Stimulated activated CD4-positive, alpha-beta T cell treated with anti-CD3 and anti-CD28 coated beads, Interleukin-2, amount 100 ng/mL, for 24 hours (primary cell): ENCODE measurements around the gene GABRB1.

Source experiments
- DNase-seq, 2 donors: peaks; one replicate each; pipeline ENCODE4 v3.0.0-alpha.2; 2020

Gene GABRB1

DNA sequence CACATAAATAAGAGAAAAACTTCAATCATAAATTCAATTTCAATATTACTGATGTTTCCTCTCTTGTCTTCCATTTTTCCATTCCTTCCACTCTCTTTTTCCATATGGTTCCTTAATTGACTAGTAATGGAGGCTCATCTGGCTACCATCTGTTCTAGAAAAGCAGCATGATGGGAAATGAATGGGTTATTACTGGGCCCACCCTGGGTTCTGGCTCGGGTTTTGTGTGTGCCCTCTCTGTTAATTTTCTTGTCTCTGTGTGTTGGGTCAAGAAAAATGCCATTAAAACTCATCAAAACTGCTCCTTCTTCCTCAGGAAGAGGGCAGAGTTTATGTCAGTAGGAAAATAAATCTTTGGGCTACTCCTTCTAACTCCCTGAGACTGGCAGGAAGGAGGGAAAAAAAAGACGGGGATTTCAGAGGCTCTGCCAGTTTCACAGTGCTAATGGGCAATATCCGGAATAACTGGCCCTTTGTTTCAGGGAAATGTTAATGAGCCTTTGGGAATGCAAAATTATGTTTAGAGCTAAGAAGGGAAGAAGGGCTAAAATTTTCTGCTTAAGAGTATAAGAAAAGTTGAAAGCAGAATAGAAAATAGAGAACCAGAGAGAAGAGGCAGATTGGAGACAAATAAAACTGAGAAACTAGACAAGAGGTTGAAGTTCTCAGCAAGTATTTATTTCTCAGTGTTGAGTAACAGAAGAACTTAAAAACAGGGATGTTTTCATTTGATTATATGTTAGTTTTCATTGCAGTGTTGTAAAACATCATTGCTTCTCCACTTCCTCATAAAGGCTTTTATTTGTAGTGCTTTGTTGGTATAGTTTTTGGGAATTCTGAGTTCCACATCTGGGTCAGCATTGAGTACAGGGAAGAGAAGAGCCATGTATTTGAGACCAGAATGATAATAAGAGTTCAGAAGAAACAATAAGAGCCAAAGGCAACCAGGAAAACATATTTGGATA, 19.7 kb downstream of the GABRB1 start:
- no peak for DNase-seq

DNA sequence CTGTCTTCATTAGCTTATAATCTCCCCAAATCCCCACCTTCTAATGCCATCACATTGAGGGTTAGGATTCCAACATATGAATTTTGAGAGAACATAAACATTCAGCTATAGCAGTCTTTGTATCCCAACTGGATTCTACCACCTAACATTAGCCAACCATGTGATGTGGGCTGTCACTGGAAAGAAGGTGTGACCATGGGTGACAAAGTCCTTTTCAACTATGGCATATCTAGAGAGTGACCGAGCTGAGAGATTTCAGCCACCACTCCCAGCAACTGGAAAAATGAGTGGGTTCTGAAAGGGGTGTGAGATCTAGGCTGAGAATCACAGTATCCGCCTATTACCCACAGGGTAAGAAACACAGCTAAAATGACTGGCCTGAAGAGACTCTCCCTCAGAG, 22.1 kb downstream of the GABRB1 start:
- DNase-seq: no peak

DNA sequence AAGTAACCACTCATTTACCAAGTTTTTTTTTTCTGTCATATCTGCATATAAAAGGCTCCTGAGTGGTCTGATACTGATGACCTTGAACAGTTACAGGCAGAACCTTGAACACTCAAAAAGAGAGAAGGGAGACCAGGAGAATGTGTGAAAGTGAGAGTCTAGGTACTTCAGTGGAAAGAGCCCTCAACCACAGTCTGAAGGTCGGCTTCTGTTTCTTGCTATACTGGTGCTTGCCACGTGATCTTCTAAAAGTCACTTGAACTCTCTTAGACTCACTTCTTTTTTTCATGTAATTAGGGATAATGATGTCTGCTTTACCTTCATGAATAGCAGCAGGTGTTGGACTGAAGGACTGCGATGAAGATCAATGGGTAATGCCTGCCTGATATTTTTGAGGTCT, 22.8 kb downstream of the GABRB1 start:
- no peak for DNase-seq

DNA sequence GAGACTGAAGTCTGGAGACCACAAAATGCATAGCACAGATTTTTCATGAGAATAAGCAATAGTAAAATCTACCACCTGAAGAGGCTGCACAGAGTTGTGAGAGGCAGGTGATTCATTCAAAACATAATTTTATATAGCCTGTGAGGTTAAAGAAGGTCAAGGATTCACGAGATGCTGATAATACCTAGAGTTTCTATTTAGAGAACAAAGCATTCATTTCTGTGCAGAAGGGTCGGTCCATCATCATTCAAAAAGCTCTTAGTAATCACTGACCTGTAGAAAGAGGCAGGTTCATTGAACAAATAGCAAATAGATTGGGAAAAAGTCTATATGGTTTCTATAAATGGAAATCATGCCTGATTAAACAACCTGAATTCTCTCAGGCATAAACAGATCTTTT, 26.6 kb downstream of the GABRB1 start:
- DNase-seq: no peak

DNA sequence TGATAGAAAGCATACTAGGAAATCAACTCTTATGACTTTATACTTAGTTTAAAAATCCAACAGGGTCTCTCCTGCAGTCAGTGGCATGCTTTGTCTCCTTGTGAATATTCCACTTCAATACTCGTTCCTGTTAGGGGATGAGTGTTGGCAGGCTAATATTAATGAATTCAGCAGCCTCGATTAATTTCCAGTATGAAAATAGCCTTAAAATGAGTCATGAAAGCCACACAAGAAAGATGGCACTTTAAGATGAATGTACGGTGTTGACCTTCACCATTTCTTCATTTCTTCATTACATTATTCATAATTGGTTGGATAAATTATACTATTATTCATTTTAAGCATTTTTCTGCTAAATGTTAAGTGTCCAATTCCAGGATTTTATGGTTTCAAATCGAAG, 29.2 kb downstream of the GABRB1 start:
- no peak for DNase-seq

DNA sequence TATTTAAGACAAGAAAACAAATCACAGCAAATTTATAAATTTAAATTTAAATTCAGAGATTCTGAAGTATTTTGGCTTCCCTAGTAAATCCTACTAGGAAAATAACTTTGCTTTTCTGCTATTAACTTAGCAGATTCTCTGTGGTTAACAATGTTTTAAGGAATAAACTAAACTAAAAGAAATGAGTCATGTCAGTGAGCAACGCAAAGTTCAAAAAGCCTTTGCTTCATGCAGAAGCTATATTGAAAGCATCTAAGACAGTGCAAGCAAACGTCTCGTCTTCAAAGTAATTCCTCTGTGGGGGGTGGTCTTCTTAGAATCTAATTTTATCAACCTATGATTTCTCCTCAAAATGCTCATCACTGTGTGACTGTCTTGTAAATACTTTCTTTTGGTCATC, 30.1 kb downstream of the GABRB1 start:
- no peak for DNase-seq

DNA sequence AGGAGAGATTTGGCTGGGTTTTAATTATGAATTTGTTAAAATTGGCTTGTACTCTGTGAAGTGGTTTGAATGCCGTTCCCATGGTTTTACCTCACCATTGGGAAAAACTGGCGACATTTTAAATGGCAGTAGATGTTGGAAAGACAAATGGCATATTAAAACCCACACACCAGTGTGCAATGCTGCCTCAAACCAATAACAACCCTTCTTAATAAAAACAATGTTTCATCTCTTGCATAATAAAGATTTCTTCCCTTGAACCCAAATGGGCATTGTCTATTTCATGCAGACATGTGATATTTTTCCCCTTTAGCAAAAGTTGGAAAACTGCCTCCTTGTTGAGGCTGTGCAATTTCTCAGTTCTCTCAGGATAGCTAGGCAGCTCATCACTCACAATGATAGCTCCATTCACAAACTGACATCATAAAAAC, 33.7 kb downstream of the GABRB1 start:
- DNase-seq: no peak

DNA sequence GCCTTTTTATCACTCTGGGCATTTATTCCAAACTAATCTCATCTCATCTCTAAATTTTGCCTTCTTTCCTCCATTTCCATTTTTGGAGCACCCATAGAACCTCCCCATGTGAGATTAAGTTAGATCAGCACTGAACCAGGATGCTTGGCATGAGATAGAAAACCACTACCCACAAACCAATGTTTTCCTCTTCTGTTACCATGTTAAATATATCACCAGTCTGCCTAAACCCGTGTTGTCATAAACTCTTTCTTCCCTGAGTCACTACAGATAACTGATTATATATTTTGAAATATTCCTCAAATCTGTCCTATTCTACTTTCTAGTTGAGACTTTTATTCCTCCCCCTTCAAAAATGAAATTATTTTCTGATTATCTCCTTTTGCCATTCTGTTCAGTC, 37.6 kb downstream of the GABRB1 start:
- no peak for DNase-seq

DNA sequence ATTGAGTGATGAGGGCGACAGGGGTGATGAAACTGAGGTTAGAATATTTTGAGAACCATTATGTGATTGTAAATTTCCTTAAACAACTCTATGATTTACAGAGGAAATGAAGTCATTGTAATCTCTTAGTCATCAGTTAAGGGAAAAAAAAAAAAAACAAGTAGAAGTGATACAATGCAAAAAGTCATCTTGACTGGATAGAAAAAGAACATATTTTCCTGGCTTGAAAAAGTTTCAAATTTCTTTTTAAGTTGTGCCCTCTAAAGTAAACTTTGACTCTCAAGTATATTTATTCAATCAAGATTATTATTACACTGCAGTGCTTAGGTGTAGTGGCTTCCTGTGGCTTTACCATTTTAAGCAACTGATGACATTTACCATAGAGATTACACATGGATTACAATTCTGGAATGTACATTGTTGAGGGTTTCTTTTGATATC, 40.6 kb downstream of the GABRB1 start:
- no peak for DNase-seq

DNA sequence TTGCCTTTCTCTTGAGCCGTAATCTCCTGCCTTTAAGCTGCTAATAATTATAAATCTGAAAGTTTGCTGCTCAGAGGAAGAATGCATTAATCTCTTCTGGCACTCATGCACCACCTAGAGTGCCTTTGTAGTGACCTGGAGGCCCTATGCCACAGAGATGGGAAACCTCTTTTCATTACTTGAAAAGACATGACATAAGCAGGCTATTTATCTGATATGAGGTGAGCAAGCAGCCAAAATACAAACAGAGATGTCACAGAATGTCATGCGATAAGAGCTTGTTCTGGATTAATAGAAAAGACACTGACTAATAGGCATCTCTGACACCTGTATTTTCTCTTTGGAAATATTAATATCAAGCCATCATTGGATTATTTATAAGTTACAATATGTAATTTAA, 42.3 kb downstream of the GABRB1 start:
- DNase-seq: no peak

DNA sequence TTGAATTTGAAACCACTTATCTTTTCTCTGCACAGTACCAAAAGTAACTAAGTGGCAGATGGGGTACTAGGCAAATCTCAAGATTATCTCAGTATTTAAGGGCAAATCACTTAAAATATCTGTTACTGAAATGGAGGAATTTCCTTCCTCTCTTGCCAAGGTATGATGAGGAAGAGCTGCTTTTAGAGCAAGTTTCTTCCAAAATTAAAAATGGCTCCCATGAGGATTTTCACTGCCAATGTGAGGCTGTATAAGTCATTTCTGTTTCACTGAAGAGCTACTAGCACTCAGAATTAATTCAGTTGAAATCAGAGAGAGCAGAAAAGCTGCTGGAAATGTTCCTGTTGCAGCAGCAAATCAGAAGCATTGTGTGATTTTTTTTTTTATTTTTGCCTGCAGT, 43.4 kb downstream of the GABRB1 start:
- DNase-seq: no peak

DNA sequence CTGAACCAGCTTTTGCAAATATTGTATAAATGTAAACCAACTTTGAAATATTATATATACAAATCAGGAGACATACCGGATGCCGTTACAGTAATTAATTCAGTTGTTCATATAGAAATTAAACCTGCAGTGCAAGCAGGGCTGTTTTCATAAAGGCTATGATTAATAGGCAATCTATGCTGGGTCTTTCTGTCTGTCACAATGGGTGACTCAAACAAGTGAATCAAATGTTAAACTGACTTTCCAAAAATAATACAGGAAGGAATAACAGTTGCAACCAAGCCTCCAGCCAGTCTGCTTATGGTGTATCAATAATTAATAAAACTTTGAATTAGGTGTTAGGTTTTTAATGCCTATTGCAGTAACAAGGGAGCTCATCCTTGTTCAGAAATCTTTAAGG, 43.9 kb downstream of the GABRB1 start:
- no peak for DNase-seq

DNA sequence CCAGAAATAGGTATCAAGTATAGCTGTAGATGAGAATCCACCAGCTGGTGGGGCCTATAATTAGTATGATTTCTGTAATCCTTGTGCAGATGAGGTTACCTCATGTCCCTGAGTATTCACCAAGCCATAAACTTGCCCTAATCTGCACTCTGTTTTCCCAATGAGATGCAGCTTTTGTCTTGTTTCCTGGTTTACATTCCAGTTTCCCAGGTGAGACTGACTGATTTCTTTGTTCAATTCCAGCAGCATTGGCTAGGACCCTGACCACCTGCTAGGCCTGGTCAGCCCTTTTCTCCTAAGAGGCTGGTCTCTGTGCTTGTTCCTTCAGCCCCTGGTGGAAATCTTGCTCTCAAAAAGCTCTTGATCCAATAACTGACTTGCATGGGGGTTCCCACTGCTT, 44.6 kb downstream of the GABRB1 start:
- DNase-seq: no peak

DNA sequence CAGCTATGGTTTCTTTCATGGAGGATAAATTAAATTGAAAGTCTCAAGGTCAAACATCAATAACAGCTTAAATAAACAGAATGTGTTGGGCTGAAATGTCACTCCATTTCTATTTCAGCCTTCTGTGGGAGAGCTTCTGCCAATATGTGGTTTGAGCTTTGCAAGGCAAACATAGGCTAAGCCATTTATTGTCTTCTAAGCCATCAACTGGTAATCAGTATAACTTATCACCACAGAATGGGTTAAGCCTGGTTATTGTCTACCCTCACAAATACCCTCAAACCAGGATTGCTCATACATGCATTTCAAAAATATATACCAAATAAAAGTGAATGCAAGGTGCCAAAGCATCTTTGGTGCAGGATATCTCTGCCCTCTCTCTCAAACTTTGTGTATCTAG, 52.7 kb downstream of the GABRB1 start:
- no peak for DNase-seq

DNA sequence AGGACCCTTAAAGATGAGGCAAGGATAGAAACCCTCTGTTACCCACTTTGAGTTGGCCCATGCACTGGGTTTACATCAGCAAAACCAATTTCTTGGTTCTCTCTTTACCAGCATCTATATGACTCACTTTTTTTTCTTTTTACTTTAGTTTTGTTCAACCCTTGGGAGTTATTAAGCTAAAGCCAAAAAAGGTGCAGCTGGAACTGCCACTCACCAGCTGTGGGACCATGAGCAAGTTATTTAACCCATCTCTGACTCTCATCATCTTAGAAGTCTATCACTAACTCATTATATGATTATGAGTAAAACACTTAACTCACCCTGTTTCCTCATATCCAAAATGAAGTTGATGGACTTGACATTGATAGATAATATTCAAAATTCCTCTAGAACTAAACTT, 53.4 kb downstream of the GABRB1 start:
- DNase-seq: no peak

DNA sequence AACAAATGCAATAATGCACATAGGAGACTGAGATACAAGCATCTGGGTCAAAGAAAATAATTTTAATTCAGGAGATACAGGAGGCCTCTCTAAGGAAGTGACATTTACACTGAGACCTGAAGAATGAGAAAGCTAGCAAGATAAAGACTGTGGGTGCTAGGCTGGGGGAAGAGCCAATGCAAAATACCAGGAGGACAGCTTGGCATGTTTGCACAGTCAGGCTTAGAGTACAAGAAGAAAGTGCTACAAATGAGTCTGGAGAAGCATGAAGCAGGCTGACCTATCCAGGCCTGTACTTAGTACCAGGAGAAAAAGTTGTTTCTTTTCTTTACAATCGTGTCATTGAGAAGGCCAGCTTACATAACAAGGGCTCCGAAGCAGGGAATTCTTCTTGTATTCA, 56.9 kb downstream of the GABRB1 start:
- no peak for DNase-seq

DNA sequence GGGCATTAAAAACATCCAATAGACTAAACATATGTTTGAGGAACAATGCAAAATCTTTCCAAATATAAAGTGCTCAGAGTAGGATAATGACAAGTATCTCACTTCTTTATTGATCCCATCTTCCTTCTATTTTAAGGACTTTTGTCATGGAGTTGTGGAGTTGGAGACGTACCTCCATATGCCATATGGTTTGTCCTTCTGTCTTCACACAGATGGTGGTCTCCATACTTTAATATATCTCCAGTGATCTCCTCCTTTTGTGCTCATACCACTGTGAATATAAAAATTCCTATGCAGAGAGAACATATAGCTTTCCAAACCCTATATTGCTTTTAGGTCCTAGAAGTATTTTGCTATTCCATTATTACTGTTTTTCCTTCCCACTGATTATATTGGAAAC, 64.5 kb downstream of the GABRB1 start:
- no peak for DNase-seq

DNA sequence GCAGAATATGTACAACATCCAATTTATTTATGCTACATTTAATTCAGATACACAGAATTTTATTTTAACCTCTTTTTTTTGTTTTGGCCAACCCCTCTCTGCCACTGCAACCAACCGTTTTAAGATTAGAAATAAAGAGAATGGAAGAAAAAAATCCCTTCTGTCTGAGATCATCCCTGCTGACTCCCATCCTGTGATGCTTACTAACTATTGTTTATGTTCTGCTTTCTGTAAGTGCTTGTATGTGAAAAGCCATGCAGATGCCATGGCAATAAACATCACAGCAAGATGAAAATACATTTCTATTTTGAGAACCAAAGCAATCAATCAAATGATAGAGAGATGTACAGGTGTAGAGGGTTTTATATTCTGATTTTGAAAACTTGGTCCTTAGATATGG, 70.1 kb downstream of the GABRB1 start:
- DNase-seq: no peak

DNA sequence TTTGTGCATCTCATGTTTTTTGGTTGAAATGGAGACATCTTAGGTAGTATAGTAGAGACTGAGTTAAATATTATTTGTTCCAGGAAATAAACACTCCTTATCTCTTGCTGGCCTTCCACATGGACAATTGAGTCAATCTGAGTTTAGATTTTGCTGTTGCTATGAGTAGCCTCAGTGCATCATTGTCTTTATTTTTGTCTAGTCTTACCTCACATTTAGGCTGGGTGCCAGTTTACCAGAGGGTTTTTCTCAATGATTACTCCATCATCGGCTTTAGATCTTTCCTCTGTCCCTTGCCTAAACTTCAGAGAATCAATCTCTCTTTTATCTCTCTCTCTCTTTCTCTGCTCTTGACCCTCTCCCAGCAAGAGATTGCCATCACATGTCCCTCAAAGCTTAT, 73.6 kb downstream of the GABRB1 start:
- no peak for DNase-seq

DNA sequence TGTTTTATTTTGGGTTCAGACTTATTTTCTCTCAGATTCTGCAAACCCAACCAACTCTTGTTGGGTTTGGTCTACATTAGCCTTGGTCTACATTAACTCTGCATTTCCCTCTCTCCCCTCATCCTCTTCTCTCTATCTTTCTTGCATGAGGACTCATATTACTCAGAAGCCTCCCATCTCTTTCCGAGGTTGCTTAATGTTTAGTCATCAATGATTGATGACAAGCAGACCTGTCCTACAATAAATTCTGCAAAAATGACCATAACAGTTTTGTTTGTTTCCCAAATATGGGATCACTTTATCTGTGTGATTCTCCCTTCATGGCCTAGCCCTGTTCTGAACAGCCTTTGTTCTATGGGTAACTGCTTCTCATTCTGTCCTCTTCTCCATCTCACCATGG, 75.2 kb downstream of the GABRB1 start:
- no peak for DNase-seq

DNA sequence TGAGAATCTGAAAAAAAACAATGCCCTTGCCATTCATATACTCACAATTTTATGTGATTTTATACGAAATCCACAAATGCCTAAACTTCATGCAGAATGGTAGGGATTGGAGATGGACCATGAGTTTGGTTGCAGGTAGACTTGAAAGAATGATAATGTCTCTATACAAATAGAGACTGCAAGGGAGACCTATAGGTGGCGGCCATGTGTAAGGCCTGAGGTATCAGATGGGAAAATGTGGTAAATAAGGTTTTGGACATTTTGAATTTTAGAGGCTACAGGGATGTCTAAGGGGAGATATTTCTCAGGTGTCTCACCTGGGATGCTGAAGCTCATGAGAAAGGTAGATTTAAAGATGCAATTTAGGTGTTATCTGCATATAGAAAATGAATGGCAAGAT, 78.0 kb downstream of the GABRB1 start:
- no peak for DNase-seq

DNA sequence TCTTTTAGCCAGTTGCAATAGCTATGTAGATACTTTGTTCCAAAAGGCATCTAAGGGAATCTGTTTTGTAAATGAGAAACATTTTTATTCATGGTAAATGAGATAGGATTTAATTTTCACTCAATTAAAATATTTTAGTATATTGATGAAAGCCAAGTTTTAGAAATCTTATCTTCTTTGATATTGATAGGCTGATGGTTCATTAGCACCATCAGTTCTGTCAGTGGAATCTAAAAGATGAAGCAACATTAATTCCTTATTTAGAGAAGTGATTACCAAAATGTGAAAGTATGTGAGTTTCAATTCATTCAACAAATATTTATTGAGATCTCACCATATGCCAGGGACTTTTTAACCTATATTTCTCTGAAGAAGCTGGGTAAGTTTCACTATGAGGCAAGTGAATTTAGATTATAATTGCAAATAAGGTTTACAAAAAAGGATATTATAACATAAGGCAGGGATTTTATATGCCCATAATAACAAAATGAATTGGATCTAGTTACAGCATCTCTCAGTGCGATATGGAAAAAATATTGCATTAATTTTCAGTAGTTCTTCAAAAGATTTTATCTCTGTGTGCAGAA, 79.3 kb downstream of the GABRB1 start:
- no peak for DNase-seq

DNA sequence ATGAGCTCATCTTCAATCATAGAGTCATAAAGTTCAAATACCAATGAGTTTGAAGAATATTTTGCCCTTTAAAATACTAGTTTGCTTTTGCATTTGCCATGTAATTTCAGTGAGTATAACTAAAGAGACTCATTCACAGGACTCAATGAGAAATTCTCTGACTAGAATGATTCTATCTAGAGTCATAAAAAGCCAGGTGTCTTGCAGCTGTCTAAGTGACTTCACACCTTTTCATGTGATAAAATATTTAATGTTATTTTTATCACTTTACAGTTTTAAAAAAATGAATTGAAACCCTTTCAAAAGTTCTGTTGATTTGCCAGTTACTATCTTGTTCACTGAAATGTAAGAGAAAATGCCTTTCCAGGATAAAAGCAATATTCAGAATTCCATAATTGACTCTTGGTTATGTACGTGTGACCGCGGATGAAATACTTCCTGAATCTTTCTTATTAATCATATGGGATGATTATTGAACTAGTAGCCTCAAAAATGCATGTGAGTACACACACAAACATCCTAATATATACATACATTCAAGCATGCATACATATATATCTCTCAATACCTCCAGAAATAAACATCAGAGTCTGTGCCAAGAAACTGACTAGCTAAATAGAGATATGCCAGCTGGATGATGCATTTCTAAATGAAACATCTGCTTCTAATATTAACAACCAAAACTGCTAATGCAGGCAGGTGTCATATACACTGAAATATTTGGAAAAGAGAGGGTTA, 87.0 kb downstream of the GABRB1 start:
- no peak for DNase-seq

DNA sequence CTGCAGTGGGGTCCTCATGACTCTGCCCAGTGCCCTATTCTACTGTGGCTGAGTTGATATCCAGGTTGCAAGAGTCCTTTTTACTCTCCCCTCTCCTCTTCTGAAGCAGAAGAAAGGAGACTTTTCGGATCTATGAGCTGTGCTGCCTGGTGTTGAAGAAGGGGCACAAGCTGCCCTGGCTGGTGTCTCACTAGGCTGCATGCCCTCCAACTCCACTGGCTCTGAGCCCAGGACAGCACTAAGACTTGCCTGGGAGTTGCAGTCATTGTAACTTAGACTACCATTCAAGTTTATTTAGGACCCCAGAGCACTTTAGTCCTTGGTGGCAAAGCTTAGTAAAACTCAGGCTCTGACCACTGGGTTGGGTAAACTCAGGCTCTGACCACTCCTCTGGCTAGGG, 89.4 kb downstream of the GABRB1 start:
- no peak for DNase-seq
